ENCODE measurements around the gene PCNX2. TPM values are rescaled to one million over a fixed set of nuclear protein-coding genes. Genes with fewer than 3 reads are reported as not detected.

The PCNX2 gene
- total RNA-seq, 2 donors from 2014 or later, result 23.9 to 39.1 TPM

- peaks cover 12% of the 10 kb centered on the region for H3K4me1 ChIP-seq (ENCODE audit: control insufficient read depth, insufficient read depth, low read length)
- WGBS, 2 experiments (ENCODE audit: insufficient coverage in 1 of 2, insufficient read length in 1 of 2), result 71 to 81% methylated on average over 5 of the region's 5 CpGs
- no peak overlapping the region for H3K27ac ChIP-seq (ENCODE audit: low read depth, low read length)
- H3K9me3 Mint-ChIP-seq, result no peaks in the 10 kb centered on the region
- H3K4me3 ChIP-seq (ENCODE audit: low read length), result no peak overlapping the region
- H3K36me3 ChIP-seq (ENCODE audit: control insufficient read depth, insufficient read depth, low read length), result no peaks in the 10 kb centered on the region
- H3K9ac ChIP-seq (ENCODE audit: extremely low read depth, low read length, poor library complexity, severe bottlenecking), result no peak overlapping the region
- H3K4me1 Mint-ChIP-seq, result peaks cover 49% of the 10 kb centered on the region
- no peaks in the 10 kb centered on the region for H3K9me3 ChIP-seq (ENCODE audit: control insufficient read depth, low read length)
- TF ChIP-seq CTCF (conservative IDR thresholded peaks at IDR 0.05), result no peak
- peaks cover 5% of the 10 kb centered on the region for H3K36me3 Mint-ChIP-seq (ENCODE audit: low read depth)
- peaks cover 33% of the 10 kb centered on the region for H3K27me3 Mint-ChIP-seq (ENCODE audit: insufficient read depth)
- no peak overlapping the region for H3K27ac Mint-ChIP-seq
- H3K27me3 ChIP-seq (ENCODE audit: control insufficient read depth, insufficient read depth, low read length, poor library complexity, severe bottlenecking), result peaks cover 41% of the 10 kb centered on the region
- no peak for DNase-seq
- no peak overlapping the region for H3K4me3 Mint-ChIP-seq
Observed at GRCh38 chr1:233034836-233035235, 260.7 kb downstream of the PCNX2 start.

GRCh38 chr1:233033361-233033760 is 262.2 kb downstream of the PCNX2 start:
- Mint-ChIP-seq H3K4me1 (peaks cover 39% of the 10 kb centered on the region), H3K36me3 (ENCODE audit: low read depth) (peaks cover 5% of the 10 kb centered on the region), H3K4me3 (no peak overlapping the region), H3K27me3 (ENCODE audit: insufficient read depth) (peaks cover 31% of the 10 kb centered on the region), H3K9me3 (no peaks in the 10 kb centered on the region), H3K27ac (no peak overlapping the region)
- Histone ChIP-seq H3K27me3 (ENCODE audit: control insufficient read depth, insufficient read depth, low read length, poor library complexity, severe bottlenecking) (peaks cover 34% of the 10 kb centered on the region), H3K4me3 (ENCODE audit: low read length) (no peak overlapping the region), H3K4me1 (ENCODE audit: control insufficient read depth, insufficient read depth, low read length) (peaks cover 8% of the 10 kb centered on the region), H3K36me3 (ENCODE audit: control insufficient read depth, insufficient read depth, low read length) (no peaks in the 10 kb centered on the region), H3K9ac (ENCODE audit: extremely low read depth, low read length, poor library complexity, severe bottlenecking) (no peak overlapping the region), H3K27ac (ENCODE audit: low read depth, low read length) (no peak overlapping the region), H3K9me3 (ENCODE audit: control insufficient read depth, low read length) (no peaks in the 10 kb centered on the region)
- 95 to 99% methylated on average over 3 of the region's 3 CpGs for WGBS, 2 experiments (ENCODE audit: insufficient coverage in 1 of 2, insufficient read length in 1 of 2)
- no peak for DNase-seq
- TF ChIP-seq CTCF (conservative IDR thresholded peaks at IDR 0.05), result no peak

GRCh38 chr1:233032916-233033315 is 262.6 kb downstream of the PCNX2 start:
- no peak for DNase-seq
- Mint-ChIP-seq H3K36me3 (ENCODE audit: low read depth) (peaks cover 5% of the 10 kb centered on the region), H3K9me3 (no peaks in the 10 kb centered on the region), H3K4me1 (peaks cover 37% of the 10 kb centered on the region), H3K27ac (no peak overlapping the region), H3K27me3 (ENCODE audit: insufficient read depth) (peaks cover 31% of the 10 kb centered on the region), H3K4me3 (no peak overlapping the region)
- Histone ChIP-seq H3K36me3 (ENCODE audit: control insufficient read depth, insufficient read depth, low read length) (no peaks in the 10 kb centered on the region), H3K9ac (ENCODE audit: extremely low read depth, low read length, poor library complexity, severe bottlenecking) (no peak overlapping the region), H3K27ac (ENCODE audit: low read depth, low read length) (no peak overlapping the region), H3K4me1 (ENCODE audit: control insufficient read depth, insufficient read depth, low read length) (peaks cover 8% of the 10 kb centered on the region), H3K9me3 (ENCODE audit: control insufficient read depth, low read length) (no peaks in the 10 kb centered on the region), H3K4me3 (ENCODE audit: low read length) (no peak overlapping the region), H3K27me3 (ENCODE audit: control insufficient read depth, insufficient read depth, low read length, poor library complexity, severe bottlenecking) (peaks cover 34% of the 10 kb centered on the region)
- TF ChIP-seq CTCF (conservative IDR thresholded peaks at IDR 0.05), result no peak
- WGBS, 2 experiments (ENCODE audit: insufficient coverage in 1 of 2, insufficient read length in 1 of 2), result 70 to 82% methylated on average over 3 to 4 of the region's 4 CpGs

Data from endodermal cell (in vitro differentiated cells).